NCI-H1417 (cell line): Measurements from ENCODE around the gene KDM3B.
A peak's percentile ranks its signal among the peaks of the same experiment; 100 is the strongest.
"Not testable (repeated sequence)": the region's sequence is repeated elsewhere in the genome, so short reads cannot be mapped to it uniquely, and the experiment has no call there.

Source experiments
- DNase-seq, 3 experiments: peaks; one replicate each; lab custom pipeline; 2025; lab: John Stamatoyannopoulos, UW

Gene KDM3B

GRCh38 chr5:138351056-138351455 is 1.4 kb upstream of the KDM3B start:
- no peak for DNase-seq

GRCh38 chr5:138351517-138351916 is 968 bp upstream of the KDM3B start:
- no peak for DNase-seq

- DNase-seq = peak; percentile 36 to 74 (median 68)
These were observed 456 bp downstream of the KDM3B start for GRCh38 chr5:138352722-138353559.

GRCh38 chr5:138353560-138354080 is 1.1 kb downstream of the KDM3B start:
- no peak for DNase-seq

- no peak for DNase-seq
These were observed 1.9 kb downstream of the KDM3B start for GRCh38 chr5:138354387-138354786.

GRCh38 chr5:138354926-138355378 is 2.5 kb downstream of the KDM3B start:
- DNase-seq = peak in 2 of 3 experiments; percentile 1 to 10

GRCh38 chr5:138359621-138360020 is 7.1 kb downstream of the KDM3B start:
- DNase-seq = no peak

- DNase-seq = no peak
These were observed 8.5 kb downstream of the KDM3B start for GRCh38 chr5:138360941-138361452.

GRCh38 chr5:138364576-138364975 is 12.1 kb downstream of the KDM3B start:
- DNase-seq = no peak

GRCh38 chr5:138366632-138367382 is 14.3 kb downstream of the KDM3B start:
- peak in 1 of 3 experiments; percentile 1 for DNase-seq

GRCh38 chr5:138369261-138369660 is 16.8 kb downstream of the KDM3B start:
- no peak for DNase-seq

GRCh38 chr5:138369706-138370105 is 17.2 kb downstream of the KDM3B start:
- no peak for DNase-seq

GRCh38 chr5:138370537-138370936 is 18.1 kb downstream of the KDM3B start:
- no peak for DNase-seq

- no peak for DNase-seq
These were observed 19.0 kb downstream of the KDM3B start for GRCh38 chr5:138371454-138371853.

GRCh38 chr5:138372225-138372624 is 19.7 kb downstream of the KDM3B start:
- DNase-seq = no peak

GRCh38 chr5:138372653-138373052 is 20.2 kb downstream of the KDM3B start:
- no peak for DNase-seq

- DNase-seq = no peak
These were observed 29.9 kb downstream of the KDM3B start for GRCh38 chr5:138382347-138382746.

- DNase-seq = no peak
These were observed 33.2 kb downstream of the KDM3B start for GRCh38 chr5:138385660-138386059.

- no peak for DNase-seq
These were observed 33.8 kb downstream of the KDM3B start for GRCh38 chr5:138386290-138386689.

GRCh38 chr5:138389332-138389731 is 36.8 kb downstream of the KDM3B start:
- no peak for DNase-seq

- not testable (repeated sequence) for DNase-seq
These were observed 37.4 kb downstream of the KDM3B start for GRCh38 chr5:138389911-138390310.

- DNase-seq = no peak
These were observed 39.4 kb downstream of the KDM3B start for GRCh38 chr5:138391859-138392386.
